LoVo (cell line): ENCODE data around the gene STX8.
"Not testable (repeated sequence)": the region's sequence is repeated elsewhere in the genome, so short reads cannot be mapped to it uniquely, and the experiment has no call there.

Source experiments
- DNase-seq: peaks from one replicate; pipeline ENCODE4 v3.0.0-alpha.2; 2016; ENCODE audit warnings: low spot score

The STX8 gene

DNA sequence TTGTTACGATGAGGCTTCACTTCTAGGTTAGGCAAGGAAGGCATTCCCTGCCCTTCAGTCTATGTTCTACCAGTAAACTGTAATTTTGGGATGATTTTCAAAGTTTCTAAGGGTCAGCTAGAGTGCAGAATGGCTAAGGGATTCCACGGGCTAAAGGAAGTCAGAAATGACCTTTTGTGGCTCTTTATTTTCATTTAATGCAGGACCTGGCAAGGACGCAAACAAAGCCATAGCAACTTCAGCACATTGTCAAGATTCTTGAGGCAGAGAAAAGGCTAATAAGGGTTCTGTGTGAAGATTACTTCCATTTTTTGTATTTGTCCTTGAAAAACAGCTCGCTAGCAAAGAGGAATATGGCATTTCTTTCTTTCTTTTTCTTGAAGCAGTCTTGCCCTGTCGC, 76.6 kb downstream of the STX8 start:
- DNase-seq: no peak

DNA sequence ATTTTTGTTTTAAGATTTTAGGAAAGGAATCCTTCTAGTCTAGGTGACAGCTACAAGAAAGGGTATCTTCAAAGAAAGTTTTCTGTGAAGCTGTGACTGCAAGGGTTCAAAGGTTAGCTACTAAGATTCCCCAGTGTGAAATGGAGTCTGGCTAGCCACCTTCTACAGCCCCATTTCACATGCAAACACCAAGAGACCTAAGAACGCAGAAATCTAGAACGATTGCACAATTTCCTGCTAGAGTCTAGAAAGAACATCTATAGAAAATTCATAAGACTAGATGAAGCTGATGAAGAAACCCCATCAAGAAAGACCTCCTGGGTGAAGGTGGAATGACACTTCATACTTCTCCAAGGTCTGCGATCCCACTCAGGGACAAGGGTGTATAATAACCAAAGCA, 77.1 kb downstream of the STX8 start:
- DNase-seq: no peak

DNA sequence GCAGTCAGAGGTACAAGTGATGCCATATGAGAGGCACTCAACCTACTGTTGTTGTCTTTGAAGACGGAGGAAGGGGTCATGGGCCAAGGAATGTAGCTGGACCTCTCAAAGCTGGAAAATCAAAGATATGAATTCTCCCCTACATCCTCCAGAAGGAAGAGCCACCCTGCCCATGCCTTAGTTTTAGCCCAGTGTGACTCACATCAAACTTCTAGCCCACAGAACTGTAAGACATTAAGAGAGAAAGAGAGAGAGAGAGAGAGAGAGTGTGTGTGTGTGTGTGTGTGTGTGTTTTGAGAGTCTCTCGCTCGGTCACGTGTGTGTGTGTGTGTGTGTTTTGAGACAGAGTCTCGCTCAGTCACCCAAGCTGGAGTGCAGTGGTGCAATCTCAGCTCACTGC, 87.1 kb downstream of the STX8 start:
- no peak for DNase-seq

DNA sequence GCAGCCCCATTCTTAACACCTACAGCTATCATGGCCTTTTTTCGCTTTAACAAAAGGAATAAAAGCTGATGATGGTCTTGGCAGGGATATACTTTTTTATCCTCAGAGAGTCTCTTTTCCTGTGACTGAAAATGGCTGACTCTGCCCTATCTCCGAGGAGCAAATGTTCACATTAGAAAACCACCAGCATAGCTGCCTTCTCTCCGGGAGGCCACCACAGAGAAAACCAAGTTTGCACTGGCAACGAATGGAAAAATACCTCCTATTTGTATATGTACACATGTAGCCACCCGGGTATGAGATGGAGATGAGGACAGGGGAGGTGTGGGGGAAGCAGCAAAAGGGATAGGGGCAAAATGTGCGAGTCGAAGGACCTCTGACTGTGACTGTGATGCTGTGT, 88.2 kb downstream of the STX8 start:
- DNase-seq: no peak

DNA sequence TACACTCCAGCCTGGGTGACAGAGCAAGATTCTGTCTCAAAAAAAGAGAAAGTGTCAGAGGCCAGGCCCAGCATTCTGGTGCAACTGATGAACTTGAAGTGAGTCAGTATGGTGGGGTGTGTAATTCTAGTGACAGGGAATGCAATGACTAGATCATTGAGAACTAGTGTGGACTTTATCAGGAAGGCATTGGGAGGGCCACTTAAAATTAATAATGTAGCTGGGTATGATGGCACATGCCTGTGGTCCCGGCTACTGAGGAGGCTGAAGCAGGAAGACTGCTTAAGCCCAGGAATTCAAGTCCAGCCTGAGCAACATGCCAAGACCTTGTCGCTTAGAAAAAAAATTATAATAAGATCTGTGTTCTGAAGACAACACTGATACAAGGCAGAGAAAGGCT, 90.8 kb downstream of the STX8 start:
- no peak for DNase-seq

DNA sequence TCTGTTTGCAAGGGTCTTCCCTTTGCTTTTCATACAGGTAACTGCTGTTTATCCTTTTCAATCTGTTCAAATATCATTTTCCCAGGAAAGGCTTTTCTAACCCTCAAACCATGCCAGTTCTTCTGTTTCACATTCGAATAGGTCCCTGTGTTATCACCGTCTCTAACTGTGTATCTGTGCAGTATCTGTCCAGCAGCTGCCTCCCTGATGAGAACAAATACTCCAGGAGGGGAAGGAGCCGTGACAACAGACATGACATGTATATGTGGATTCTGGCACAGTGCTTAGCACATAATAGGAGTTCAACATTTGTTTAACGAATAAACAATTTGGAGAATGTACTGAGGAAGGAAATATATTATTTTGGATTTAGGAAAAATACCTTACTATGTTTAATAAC, 95.7 kb downstream of the STX8 start:
- no peak for DNase-seq

DNA sequence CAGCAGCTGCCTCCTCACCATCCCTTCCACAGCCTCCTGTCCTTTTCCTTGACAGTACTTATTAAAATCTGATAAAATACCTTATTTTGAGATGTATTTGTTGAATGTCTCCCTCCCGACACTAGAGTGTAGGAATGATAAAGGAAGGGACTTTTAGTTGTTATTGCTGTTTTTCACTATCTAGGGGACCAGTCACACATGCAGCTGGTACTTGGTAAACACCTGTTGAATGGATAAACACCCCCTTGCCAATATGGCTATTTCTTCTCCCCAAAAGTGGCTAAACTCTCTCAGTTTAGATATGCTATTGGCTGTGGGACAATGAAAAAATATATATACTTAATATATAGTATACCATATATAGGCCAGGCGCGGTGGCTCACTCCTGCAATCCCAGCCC, 96.7 kb downstream of the STX8 start:
- DNase-seq: no peak

DNA sequence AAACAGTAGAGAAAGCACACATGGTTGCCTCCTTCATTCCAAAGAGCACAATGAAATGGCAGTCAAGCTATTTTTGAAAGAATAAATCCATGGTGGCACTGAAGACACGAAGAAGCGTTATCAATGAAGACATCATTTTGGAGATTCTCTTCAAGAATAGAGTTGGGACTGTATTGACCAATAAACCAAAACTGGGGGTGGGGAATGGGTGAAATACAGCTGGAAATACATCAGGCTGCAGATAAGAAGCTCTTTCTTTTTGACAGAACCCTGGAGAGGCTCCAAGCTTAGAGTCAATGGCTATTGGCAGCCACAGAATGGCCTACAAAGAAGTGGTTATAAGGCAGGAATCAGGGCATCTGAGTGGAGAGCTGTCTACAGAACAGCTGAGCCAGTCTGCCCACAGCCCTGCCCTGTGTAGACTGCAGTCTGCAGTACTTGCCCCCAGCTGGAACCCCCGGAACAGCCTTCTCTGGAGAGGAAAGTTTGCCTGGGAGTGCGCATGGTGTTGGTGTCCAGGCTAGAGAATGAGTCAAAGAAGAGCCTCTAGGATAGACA, 100.4 kb downstream of the STX8 start:
- no peak for DNase-seq

DNA sequence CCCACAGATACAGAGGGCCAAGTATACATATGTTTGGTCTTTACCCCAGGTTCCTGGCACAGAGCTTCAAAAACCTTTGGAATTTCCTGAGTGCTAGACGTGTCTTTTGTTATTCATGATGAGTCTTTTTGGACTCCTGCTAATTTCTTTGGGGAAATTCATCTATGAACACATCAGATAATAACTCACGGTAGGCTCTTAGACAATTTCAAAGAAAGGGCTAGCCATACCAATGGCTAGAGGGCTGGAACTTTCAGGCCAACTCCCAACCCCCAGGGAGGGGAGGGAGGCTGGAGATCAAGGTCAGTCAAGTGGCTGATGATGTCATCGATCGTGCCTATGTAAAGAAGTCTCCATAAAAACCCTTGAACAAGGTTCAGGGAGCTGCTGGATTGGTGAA, 101.9 kb downstream of the STX8 start:
- no peak for DNase-seq

DNA sequence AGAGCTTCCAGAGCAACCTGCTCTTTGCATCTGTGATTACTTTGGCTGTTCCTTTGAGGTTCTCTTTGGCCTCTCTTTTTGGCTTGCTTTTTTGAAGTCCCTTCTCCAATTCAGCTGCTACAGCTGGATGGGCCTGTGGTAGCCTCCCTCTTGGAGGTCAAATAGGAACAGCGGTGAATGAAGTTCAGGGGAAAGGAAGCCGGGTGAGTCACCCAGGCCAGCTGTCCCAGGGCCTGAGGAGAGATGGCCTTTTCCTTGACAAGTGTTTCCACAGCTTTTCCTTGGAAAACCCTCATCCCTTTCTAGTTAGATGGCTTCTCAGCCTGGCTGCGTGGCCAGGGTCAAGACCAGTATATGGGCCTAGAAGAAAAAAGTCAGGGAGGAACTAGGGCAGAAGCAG, 103.1 kb downstream of the STX8 start:
- DNase-seq: no peak

DNA sequence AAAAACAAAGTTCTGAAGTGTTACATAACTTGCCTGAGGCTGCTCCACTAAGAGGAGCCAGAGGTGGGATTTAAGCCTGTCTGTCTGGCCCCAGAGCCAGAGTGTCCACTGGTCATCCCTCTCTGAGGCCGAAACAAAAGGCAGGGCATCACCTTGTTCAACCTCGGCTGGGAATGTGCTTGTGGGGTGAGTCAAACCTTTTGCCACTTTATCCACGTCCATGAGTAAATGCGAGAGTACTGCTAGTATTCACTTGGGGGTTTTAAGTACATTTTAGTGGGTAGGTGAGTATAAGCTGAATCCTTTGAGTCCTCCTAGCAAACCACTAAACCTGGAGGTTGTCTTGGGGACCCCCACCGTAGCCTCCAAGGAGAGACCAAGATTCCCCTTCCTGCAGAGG, 103.5 kb downstream of the STX8 start:
- DNase-seq: no peak

DNA sequence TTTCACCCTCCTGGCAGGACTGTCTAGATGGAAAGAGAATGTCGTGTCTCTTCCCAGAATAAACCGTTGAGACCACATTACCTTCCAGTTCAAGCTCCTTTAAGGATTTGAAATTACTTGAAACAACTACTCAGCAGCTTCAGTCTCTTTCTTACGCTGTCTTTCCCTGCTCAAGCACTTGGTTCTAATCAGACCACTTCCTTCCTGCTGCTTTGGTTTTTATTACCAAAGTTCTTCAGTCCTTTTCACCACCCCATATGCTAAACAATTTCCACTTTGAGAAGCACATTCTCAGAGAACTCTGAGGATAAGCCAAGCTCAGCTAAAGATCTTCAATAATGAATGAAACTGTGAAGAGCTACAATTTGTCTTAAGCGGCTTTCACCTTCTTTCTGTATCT, 105.4 kb downstream of the STX8 start:
- no peak for DNase-seq

DNA sequence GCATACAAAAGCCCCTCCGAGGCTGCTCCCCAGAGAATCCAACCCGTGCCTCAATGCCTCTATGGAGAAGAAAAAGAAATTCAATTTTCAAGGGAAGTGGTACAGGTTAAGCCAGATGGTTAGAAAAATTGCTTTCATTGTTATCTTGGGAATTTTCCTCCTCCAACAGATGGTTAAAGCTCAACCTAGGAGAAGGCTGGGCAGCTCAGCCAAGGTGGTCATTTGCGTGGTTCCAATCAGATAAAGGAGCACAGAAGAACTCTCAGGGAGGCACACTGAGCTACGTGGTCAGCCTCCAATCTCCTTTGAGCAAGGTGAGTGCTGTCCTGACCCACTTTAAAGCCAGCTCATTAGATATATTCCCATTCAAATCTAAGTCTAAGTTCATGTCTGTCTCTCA, 106.7 kb downstream of the STX8 start:
- DNase-seq: no peak

DNA sequence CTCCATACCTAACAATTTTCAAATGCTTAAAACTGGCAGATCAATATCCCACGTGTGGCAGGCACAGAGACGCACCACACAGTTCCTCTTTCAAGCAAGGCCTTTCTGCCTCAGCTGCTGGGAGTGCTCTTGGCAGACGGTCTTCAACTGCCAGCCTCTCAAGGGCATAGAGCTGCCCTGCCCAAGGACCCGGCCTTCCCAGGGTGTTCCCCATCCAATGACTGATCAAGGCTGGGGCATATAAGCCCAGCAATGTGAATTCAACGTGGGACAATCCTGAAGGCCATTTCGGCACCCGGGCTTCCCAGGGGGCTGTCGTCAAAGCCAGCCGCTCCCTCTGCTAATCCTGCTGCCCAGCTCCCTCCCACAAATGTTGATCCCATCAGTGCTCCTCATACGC, 107.1 kb downstream of the STX8 start:
- DNase-seq: no peak

DNA sequence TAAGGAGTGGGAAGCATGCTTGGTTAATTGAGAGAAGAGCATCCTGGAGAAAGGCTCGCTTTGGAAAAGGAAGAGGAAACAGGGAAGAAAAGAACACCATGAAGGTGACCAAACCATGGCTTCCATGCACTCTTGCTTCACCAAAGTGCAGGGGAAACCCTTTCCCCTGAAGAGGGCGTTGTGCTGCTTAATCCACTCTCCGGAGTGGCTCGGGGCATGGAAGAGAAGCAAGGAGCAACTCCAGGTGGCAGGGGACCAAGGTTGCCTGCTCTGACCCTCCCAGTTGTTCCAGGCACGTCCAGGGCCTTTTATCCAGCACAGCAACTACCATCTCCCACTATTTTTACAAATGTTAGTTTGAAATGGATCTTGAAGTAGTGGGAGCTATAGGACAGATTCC, 108.1 kb downstream of the STX8 start:
- DNase-seq: no peak

DNA sequence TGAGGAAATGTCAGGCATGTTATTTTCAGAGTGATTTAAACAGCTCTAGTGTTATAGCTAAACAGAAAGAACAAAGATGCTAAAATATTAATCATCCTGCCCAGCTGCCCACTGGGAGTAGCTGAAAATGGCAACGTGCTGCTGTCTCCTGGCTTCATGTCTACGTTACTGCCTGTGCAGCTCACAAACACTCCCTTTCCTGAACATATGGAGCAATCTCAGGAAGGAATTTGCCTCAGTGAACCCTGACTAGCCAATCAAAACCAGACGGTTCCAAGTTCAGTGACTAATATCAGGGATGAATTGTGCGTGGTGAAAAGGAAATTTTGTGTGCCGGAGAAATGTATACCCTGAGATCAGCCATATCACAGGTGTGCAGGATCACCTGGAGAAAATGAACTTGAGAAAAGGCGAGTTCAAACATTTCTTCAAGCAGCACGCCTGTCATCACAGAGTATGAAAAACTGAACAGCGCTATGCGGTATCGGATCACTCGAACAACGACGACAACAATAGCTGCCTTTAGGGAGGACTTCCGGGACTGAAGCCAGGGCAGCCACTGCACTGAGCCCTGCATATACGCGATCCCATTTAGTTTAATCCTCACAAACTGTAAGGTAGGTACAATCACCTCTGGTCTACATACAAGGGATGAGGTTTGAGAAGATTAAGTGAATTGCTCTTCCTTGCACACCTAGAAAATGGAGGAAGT, 110.3 kb downstream of the STX8 start:
- DNase-seq: no peak

DNA sequence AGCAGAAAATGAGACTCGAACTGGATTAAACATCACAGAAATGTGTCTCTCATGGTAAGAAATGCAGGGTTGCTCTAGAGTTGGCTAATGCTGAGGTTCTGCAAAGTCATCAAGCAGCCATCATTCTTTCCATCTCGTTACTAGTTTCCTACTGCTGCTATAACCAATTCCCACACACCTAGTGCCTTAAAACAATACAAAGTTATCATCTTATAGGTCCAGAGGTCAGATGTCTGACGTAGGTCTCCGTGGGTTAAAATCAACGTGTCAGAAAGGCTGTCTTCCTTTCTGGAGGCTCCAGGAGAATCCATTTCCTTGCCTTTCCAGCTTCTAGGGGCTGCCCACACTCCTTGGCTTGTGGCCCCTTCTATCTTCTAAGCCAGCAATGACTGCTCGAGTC, 118.6 kb downstream of the STX8 start:
- DNase-seq: no peak

DNA sequence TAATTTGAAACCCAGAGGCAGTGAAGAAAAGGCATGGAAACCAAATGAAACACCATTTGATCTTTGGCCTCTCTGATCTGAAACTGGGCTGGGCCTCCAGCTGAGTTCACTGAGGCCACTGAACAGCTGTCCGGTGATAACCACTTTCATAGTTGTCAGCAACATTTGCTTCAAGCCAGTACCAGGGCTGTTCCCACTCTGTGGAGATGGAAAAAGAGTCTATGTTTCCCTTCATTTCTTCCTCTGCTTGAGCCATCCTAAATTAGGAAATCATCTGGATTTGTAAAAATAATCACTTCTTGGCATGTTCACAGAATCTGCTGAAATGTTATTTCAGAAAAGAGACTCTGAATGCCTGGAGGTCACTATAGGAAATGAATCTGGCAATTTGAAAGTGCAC, 119.3 kb downstream of the STX8 start:
- DNase-seq: no peak

DNA sequence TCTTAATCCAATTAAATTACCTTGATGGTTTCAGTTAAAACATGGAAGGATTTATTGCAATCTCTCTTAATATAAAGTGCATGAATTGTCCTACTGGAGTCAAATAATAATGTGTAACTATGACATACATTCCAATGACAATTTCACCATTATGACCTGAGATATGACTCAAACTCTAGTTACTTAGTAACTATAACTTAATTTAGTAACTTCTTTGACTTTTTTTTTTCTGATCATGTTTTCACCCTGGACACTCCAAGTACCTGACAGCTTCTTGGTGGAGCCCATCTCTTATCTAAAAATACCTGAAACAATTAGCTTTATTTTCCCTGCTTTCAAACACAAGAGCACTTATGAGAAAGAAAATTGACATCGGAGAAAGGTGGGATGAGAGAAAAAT, 123.7 kb downstream of the STX8 start:
- peak; percentile 27 for DNase-seq

DNA sequence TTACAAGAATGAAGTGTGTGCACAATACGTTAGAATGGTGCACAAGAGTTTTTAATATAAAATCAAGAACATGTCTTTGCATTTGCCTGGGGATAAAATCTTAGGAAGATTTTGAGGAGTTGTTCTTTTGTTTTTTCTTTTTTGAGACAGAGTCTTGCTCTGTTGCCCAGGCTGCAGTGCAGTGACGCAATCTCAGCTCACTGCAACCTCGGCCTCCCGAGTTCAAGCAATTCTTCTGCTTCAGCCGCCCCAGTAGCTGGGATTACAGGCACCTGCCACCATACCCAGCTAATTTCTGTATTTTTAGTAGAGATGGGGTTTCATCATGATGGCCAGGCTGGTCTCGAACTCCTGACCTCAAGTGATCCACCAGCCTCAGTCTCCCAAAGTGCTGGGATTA, 128.3 kb downstream of the STX8 start:
- DNase-seq: not testable (repeated sequence)

DNA sequence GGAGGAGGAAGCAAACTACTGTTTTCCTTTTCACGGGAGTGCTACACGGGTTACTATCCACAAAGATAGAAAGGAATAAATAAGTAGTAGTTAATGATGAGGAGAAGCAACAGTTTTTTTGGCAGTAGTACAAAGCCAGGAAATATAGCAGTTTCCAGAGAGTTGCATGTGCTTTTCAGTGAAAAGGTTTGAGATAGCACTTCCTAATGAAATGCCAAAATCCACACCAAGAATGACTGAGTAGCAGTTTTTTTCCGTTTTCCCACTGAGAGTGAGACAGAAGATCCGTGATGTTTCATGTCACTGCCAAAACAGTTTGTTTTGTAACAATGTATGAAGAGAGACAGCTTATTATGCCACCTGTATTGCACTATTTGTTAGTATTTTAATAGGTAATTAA, 129.1 kb downstream of the STX8 start:
- DNase-seq: no peak

DNA sequence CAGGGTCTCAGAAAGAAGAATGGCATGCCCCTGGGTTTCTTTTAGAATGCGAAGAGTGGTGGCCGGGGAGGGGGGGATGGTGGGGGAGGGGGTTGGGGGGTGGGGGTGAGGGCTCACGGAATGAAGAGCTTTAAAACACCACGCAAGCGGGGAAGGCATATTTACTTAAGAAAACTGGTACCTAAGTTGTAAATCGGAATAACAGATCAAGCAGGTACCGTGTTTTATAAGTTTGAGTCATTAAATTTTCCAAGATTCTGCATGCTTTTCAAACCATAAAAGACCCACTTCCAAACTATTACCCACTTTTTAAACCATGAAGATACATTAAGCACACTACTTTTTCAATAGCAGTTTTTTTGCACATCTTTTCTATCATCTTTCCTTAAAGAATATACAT, 130.2 kb downstream of the STX8 start:
- DNase-seq: no peak

DNA sequence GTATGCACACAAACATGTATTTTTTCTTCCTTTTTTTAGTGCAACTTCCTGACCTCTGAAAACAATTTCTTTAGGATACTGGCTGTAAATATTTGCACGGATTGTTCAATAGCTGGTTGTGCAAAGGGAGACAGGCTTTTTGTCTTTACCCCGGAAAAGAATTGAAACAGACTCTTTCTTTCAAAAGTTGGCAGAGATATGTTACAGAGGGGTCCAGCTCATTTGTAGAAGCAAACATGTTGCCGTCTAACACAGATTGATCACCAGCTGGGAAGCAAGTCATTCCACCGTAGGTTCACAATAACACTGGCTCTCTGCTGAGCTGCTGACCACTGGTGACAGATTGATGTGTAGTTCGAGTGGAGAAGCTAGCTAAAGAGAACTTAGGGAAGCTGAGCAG, 130.9 kb downstream of the STX8 start:
- DNase-seq: no peak

DNA sequence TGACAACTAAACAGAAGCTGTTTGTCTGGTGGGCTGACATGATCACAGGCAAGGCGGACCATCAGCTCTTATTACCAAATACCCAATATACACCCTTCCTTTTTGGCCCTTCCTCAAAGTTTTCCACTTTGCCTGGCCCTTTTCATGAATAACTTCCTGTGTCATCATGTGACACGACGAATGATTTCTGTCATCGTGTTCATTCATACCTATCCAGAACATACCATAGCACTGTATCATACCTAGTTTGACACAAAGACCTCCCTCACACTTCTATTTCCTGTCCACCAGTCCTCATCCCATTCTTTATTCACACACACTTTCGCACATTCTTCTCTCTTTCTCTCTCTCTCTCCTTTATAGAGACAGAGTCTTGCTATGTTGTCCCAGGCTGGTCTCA, 131.8 kb downstream of the STX8 start:
- DNase-seq: no peak

DNA sequence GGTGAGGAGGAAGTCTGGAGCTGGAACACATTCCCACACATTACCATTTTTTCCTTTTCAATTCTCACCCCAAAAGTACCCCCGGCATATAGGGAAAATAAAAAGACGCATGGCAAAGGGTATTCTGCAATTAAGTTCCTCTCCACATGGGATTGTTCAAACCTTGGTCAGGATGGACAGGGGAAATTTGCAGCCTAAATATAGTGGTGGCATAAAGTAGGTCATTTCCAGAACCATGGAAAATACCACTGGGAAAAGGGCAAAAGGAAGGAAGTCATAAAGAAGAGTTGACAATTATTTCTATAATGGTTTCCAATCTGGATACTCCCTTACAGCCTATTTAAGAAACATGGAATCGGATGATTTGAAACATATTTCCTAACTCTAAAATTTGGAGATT, 135.8 kb downstream of the STX8 start:
- DNase-seq: no peak
